ENCODE results near the gene AMHR2.

GRCh38 chr12:53441040-53441833 lies 17.6 kb downstream of the AMHR2 start, which contains the start of gene PRR13:
- TF ChIP-seq, protein P1, sequence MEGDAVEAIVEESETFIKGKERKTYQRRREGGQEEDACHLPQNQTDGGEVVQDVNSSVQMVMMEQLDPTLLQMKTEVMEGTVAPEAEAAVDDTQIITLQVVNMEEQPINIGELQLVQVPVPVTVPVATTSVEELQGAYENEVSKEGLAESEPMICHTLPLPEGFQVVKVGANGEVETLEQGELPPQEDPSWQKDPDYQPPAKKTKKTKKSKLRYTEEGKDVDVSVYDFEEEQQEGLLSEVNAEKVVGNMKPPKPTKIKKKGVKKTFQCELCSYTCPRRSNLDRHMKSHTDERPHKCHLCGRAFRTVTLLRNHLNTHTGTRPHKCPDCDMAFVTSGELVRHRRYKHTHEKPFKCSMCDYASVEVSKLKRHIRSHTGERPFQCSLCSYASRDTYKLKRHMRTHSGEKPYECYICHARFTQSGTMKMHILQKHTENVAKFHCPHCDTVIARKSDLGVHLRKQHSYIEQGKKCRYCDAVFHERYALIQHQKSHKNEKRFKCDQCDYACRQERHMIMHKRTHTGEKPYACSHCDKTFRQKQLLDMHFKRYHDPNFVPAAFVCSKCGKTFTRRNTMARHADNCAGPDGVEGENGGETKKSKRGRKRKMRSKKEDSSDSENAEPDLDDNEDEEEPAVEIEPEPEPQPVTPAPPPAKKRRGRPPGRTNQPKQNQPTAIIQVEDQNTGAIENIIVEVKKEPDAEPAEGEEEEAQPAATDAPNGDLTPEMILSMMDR (conservative IDR thresholded peaks at IDR 0.05; ENCODE audit: low read depth, low read length): no peak
- no peak for TF ChIP-seq EZH2 (IDR thresholded peaks at IDR 0.05; ENCODE audit: low read length, unreplicated experiment)

Measured in PC-3 (cell line).